Measurements from ENCODE around the gene SBF1. TPM values are rescaled to one million over a fixed set of nuclear protein-coding genes. Genes with fewer than 3 reads are reported as not detected.
"Not testable (repeated sequence)": the region's sequence is repeated elsewhere in the genome, so short reads cannot be mapped to it uniquely, and the experiment has no call there.

Gene SBF1
- total RNA-seq, 1 donor from 2014 or later: 206 TPM

DNA sequence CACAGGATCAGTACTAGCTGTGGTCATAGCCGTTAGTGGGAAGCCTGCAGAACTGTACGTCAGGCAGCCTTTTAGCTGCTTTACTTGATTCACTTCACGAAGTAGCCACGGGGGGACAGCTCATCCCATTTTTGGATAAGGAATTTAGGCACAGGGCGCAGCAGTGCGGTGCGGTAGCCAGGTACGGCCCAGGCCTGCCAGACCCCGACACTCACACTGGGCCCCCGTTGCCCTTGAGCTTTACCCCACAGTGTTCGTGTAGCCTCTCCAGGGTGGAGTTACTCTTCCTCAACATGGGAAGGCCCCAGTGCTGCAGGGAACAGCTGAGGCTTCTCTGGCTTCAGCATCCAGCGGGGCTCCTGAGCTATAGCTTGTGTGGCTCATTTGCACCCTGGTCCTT, 59.4 kb downstream of the SBF1 start:
- H3K9me3 Mint-ChIP-seq (ENCODE audit: unreplicated experiment): no peaks in the 10 kb centered on the region
- no peak for DNase-seq
- TF ChIP-seq, protein P1, sequence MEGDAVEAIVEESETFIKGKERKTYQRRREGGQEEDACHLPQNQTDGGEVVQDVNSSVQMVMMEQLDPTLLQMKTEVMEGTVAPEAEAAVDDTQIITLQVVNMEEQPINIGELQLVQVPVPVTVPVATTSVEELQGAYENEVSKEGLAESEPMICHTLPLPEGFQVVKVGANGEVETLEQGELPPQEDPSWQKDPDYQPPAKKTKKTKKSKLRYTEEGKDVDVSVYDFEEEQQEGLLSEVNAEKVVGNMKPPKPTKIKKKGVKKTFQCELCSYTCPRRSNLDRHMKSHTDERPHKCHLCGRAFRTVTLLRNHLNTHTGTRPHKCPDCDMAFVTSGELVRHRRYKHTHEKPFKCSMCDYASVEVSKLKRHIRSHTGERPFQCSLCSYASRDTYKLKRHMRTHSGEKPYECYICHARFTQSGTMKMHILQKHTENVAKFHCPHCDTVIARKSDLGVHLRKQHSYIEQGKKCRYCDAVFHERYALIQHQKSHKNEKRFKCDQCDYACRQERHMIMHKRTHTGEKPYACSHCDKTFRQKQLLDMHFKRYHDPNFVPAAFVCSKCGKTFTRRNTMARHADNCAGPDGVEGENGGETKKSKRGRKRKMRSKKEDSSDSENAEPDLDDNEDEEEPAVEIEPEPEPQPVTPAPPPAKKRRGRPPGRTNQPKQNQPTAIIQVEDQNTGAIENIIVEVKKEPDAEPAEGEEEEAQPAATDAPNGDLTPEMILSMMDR (IDR thresholded peaks at IDR 0.05; ENCODE audit: partially characterized antibody, unreplicated experiment): no peak
- no peaks in the 10 kb centered on the region for H3K27me3 Mint-ChIP-seq (ENCODE audit: unreplicated experiment)
- H3K4me1 Mint-ChIP-seq (ENCODE audit: low read depth, unreplicated experiment): no peaks in the 10 kb centered on the region
- no peak overlapping the region for H3K4me3 Mint-ChIP-seq (ENCODE audit: unreplicated experiment)
- H3K36me3 Mint-ChIP-seq (ENCODE audit: unreplicated experiment): no peaks in the 10 kb centered on the region
- no peak overlapping the region for H3K27ac Mint-ChIP-seq (ENCODE audit: unreplicated experiment)

DNA sequence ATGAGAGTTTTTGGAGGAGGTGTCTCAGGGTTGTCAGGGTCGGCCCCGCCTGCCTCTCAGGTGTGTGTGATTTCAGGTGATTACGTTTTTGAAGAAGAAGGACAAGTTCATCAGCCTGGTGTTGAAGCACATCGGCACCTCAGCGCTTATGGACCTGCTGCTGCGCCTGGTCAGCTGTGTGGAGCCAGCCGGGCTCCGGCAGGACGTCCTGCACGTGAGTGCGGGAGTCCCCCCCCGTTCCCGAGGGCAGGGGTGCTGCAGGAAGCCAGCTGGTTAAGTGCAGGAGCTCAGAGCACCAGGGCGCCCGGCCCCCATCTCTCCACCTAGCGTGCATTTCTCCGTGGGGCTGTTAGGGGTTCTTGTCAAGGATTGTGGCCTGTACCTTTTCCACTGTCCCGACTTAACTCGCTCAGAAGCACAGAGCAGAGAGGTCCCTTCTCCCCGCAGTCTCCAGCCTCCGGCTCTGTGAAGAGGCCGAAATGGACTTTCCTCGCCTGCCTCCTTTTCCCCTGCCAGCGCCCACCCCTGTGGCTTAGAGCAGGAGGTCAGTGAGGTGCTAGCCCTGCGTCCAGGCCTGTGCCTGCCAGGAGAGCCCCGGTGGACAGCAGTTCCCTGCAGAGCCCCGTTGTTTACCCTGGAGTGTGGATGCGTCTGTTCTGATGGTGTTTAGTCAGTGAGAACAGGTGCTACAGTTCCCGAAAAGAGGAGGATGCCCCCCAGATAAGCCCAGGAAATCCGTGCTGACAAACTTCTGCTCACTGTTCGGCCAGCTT, 60.2 kb downstream of the SBF1 start:
- TF ChIP-seq, protein P1 (IDR thresholded peaks at IDR 0.05; ENCODE audit: partially characterized antibody, unreplicated experiment): no peak
- H3K36me3 Mint-ChIP-seq (ENCODE audit: unreplicated experiment): no peaks in the 10 kb centered on the region
- no peaks in the 10 kb centered on the region for H3K4me1 Mint-ChIP-seq (ENCODE audit: low read depth, unreplicated experiment)
- no peak for DNase-seq
- H3K4me3 Mint-ChIP-seq (ENCODE audit: unreplicated experiment): no peak overlapping the region
- no peak overlapping the region for H3K27ac Mint-ChIP-seq (ENCODE audit: unreplicated experiment)
- no peaks in the 10 kb centered on the region for H3K27me3 Mint-ChIP-seq (ENCODE audit: unreplicated experiment)
- no peaks in the 10 kb centered on the region for H3K9me3 Mint-ChIP-seq (ENCODE audit: unreplicated experiment)

DNA sequence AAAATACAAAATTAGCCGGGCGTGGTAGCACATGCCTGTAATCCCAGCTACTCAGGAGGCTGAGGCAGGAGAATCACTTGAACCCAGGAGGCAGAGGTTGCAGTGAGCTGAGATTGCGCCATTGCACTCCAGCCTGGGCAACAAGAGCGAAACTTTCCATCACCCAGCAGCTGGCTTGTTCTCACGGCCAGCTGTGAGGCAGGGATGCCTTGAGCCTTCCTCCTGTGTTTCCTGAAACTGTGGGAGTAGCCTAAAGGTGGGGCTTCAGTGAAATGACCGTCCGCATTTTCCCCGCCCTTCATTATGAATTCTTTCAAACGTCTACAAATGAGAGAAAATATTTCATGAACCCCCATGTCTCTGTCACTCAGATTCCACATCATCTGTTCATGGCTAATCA, 65.9 kb downstream of the SBF1 start:
- H3K4me3 Mint-ChIP-seq (ENCODE audit: unreplicated experiment); H3K36me3 Mint-ChIP-seq (ENCODE audit: unreplicated experiment); H3K27ac Mint-ChIP-seq (ENCODE audit: unreplicated experiment); DNase-seq; H3K4me1 Mint-ChIP-seq (ENCODE audit: low read depth, unreplicated experiment); H3K27me3 Mint-ChIP-seq (ENCODE audit: unreplicated experiment): not testable (repeated sequence)
- peaks cover 13% of the 10 kb centered on the region for H3K9me3 Mint-ChIP-seq (ENCODE audit: unreplicated experiment)

DNA sequence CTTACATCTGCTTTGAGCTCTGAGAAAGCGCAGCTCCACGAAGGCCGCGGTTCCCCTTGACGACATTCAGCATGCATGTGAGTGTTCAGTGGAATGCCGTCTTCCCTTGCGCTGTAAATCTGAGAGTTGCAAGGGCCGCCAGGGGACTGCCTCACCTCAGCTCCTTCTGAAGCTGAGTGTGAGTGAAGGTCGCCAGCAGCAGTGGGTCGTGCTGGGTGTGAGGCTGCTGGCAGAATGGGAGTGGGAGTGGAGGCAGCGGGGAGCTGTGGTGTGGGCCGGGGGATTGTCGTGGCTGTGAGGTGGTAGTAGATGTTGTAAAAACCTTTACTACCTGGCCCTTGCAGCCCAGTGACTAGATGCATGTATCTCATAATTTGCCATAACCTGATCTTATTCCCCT, 66.5 kb downstream of the SBF1 start:
- no peak overlapping the region for H3K27ac Mint-ChIP-seq (ENCODE audit: unreplicated experiment)
- peaks cover 10% of the 10 kb centered on the region for H3K27me3 Mint-ChIP-seq (ENCODE audit: unreplicated experiment)
- TF ChIP-seq, protein P1 (IDR thresholded peaks at IDR 0.05; ENCODE audit: partially characterized antibody, unreplicated experiment): no peak
- H3K4me3 Mint-ChIP-seq (ENCODE audit: unreplicated experiment): no peak overlapping the region
- H3K4me1 Mint-ChIP-seq (ENCODE audit: low read depth, unreplicated experiment): peaks cover 1% of the 10 kb centered on the region
- H3K9me3 Mint-ChIP-seq (ENCODE audit: unreplicated experiment): peaks cover 13% of the 10 kb centered on the region
- DNase-seq: no peak
- H3K36me3 Mint-ChIP-seq (ENCODE audit: unreplicated experiment): no peaks in the 10 kb centered on the region

DNA sequence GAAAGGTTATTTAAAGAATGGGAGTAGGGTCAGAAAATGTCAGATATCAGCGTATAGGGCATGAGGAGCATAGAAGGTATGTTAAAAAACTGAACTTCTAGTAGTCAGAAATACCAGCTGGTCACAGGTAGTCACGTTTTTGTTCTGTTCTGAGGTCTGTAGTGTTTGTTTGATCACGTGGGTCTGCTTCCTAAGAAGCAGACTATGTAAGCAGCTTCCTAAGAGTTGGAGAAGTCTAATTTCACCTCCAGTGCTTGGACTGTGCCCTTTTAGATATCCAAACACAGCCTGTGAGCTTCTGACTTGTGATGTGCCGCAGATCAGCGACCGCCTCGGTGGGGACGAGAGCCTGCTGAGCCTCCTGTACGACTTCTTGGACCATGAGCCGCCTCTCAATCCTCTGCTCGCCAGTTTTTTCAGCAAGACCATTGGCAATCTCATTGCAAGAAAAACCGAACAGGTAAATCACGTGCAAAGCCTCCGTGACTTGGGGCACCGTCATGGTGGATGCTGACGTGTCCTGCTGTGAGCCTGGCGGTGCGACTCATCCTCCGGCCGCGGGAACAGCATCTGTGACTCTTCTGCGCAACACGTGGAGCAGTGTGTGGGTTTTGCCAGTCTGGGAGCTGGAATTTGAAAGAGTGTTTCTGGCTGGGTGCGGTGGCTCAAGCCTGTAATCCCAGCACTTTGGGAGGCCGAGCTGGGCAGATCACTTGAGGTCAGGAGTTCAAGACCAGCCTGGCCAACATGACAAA, 68.2 kb downstream of the SBF1 start:
- TF ChIP-seq, protein P1 (IDR thresholded peaks at IDR 0.05; ENCODE audit: partially characterized antibody, unreplicated experiment): no peak
- Mint-ChIP-seq H3K4me1 (ENCODE audit: low read depth, unreplicated experiment) (peaks cover 1% of the 10 kb centered on the region), H3K36me3 (ENCODE audit: unreplicated experiment) (no peaks in the 10 kb centered on the region), H3K9me3 (ENCODE audit: unreplicated experiment) (peaks cover 17% of the 10 kb centered on the region), H3K27ac (ENCODE audit: unreplicated experiment) (peak overlapping the region; percentile 39), H3K27me3 (ENCODE audit: unreplicated experiment) (peaks cover 10% of the 10 kb centered on the region), H3K4me3 (ENCODE audit: unreplicated experiment) (no peak overlapping the region)
- no peak for DNase-seq

Data from glutamatergic neuron (in vitro differentiated cells).